Neural cell (in vitro differentiated cells): ENCODE data around the gene C4B. TPM values are rescaled to one million over a fixed set of nuclear protein-coding genes. Genes with fewer than 3 reads are reported as not detected.

Source experiments
- H2AFZ ChIP-seq: fragments of 200-600, 300-800 bp; sonication (generic), shearing (Covaris generic); 2 replicates; pipeline ENCODE4 v1.6.0; 2014; ENCODE audit warnings: low read depth, mild to moderate bottlenecking, antibody characterized with exemption, low read length, moderate library complexity
- H3F3A ChIP-seq: fragments of 200-600 bp; shearing (Covaris generic); 2 replicates; pipeline ENCODE4 v1.6.1; 2016; ENCODE audit warnings: mild to moderate bottlenecking, moderate library complexity, mixed read lengths, antibody characterized with exemption, low read length; ENCODE audit not compliant: insufficient read depth, poor library complexity, severe bottlenecking
- H3K27ac ChIP-seq: fragments of 200-600, 300-800 bp; sonication (generic), shearing (Covaris generic); 2 replicates; pipeline ENCODE4 v1.5.1; 2014; ENCODE audit warnings: mild to moderate bottlenecking, low read length, moderate library complexity
- H3K27me3 ChIP-seq: fragments of 300-800, 200-600 bp; sonication (generic), shearing (Covaris generic); 2 replicates; pipeline ENCODE4 v1.6.0; 2014; ENCODE audit warnings: mild to moderate bottlenecking, low read depth, low read length, moderate library complexity; ENCODE audit not compliant: insufficient read depth
- H3K36me3 ChIP-seq: fragments of 300-800, 200-600 bp; sonication (generic), shearing (Covaris generic); 2 replicates; pipeline ENCODE4 v1.5.1; 2014; ENCODE audit warnings: mild to moderate bottlenecking, antibody characterized with exemption, low read length, moderate library complexity; ENCODE audit not compliant: insufficient read depth
- H3K4me2 ChIP-seq: fragments of 300-800, 200-600 bp; sonication (generic), shearing (Covaris generic); 2 replicates; pipeline ENCODE4 v1.6.0; 2014; ENCODE audit warnings: mild to moderate bottlenecking, low read length
- H3K4me3 ChIP-seq: fragments of 300-800, 200-600 bp; sonication (generic), shearing (Covaris generic); 2 replicates; pipeline ENCODE4 v1.5.1; 2014; ENCODE audit warnings: mild to moderate bottlenecking, low read length, moderate library complexity
- H3K79me2 ChIP-seq: fragments of 200-600 bp; shearing (Covaris generic); replicated peaks from 2 replicates; pipeline ENCODE4 v1.6.0; 2014; ENCODE audit warnings: mild to moderate bottlenecking, low read length, moderate library complexity; ENCODE audit not compliant: insufficient read depth
- H3K9ac ChIP-seq: fragments of 300-800, 200-600 bp; sonication (generic), shearing (Covaris generic); 2 replicates; pipeline ENCODE4 v1.6.1; 2016; ENCODE audit warnings: mild to moderate bottlenecking, low read length, mixed read lengths
- H3K9me2 ChIP-seq: fragments of 200-600 bp; shearing (Covaris generic); 2 replicates; pipeline ENCODE4 v1.6.1; 2016; ENCODE audit warnings: mild to moderate bottlenecking, low read length, mixed read lengths; ENCODE audit not compliant: insufficient read depth
- H3K9me3 ChIP-seq: fragments of 200-600, 300-800 bp; sonication (generic), shearing (Covaris generic); 2 replicates; pipeline ENCODE4 v1.6.1; 2016; ENCODE audit warnings: mild to moderate bottlenecking, mixed run types, low read length, moderate library complexity, mixed read lengths
- H4K20me1 ChIP-seq: fragments of 200-600 bp; shearing (Covaris generic); 2 replicates; pipeline ENCODE4 v1.6.1; 2016; ENCODE audit warnings: mild to moderate bottlenecking, mixed run types; ENCODE audit not compliant: insufficient read depth
- EP300 ChIP-seq: fragments of 450-650 bp; conservative IDR thresholded peaks from 2 replicates; pipeline ENCODE4 v1.6.1; 2014; ENCODE audit warnings: antibody characterized with exemption, mild to moderate bottlenecking, moderate library complexity; ENCODE audit not compliant: poor library complexity, severe bottlenecking
- EZH2 ChIP-seq: fragments of 200-600, 300-800 bp; shearing (Covaris generic), sonication (generic); IDR thresholded peaks from 2 replicates; pipeline ENCODE4 v1.6.1; 2014; ENCODE audit warnings: antibody characterized with exemption, low read length, borderline replicate concordance, mild to moderate bottlenecking; ENCODE audit not compliant: insufficient read depth, poor library complexity, severe bottlenecking
- MXI1 ChIP-seq: fragments of 450-650 bp; conservative IDR thresholded peaks from 2 replicates; pipeline ENCODE4 v1.6.1; 2014; ENCODE audit warnings: antibody characterized with exemption, mild to moderate bottlenecking; ENCODE audit not compliant: poor library complexity, severe bottlenecking
- POLR2AphosphoS5 ChIP-seq: IDR thresholded peaks from 2 replicates; pipeline ENCODE4 v1.6.1; 2012
- RAD21 ChIP-seq: fragments of 450-650 bp; conservative IDR thresholded peaks from 2 replicates; pipeline ENCODE4 v1.6.1; 2014; ENCODE audit warnings: antibody characterized with exemption, mild to moderate bottlenecking, moderate library complexity
- REST ChIP-seq: IDR thresholded peaks from 2 replicates; pipeline ENCODE4 v1.6.1; 2012; ENCODE audit warnings: borderline replicate concordance
- SMC3 ChIP-seq: fragments of 450-650 bp; conservative IDR thresholded peaks from 2 replicates; pipeline ENCODE4 v1.6.1; 2014; ENCODE audit warnings: antibody characterized with exemption, mild to moderate bottlenecking, moderate library complexity; ENCODE audit not compliant: poor library complexity
- TAF1 ChIP-seq: IDR thresholded peaks from 2 replicates; pipeline ENCODE4 v1.6.1; 2012; ENCODE audit warnings: low read depth
- polyA plus RNA-seq: library from polyadenylated mRNA; depleted of rRNA; stranded (reverse); fragments of >200 nt; gene quantifications from 2 replicates; pipeline ENCODE4 v1.2.3, GENCODE V29; 2014
- TF ChIP-seq, protein P1 (sequence below): fragments of 450-650 bp; IDR thresholded peaks from 2 replicates; pipeline ENCODE4 v1.5.1; 2014; ENCODE audit warnings: antibody characterized with exemption, mild to moderate bottlenecking, moderate library complexity; ENCODE audit not compliant: poor library complexity, severe bottlenecking

C4B gene
- polyA plus RNA-seq, 1 donor from 2014 or later = 4.6 TPM

DNA sequence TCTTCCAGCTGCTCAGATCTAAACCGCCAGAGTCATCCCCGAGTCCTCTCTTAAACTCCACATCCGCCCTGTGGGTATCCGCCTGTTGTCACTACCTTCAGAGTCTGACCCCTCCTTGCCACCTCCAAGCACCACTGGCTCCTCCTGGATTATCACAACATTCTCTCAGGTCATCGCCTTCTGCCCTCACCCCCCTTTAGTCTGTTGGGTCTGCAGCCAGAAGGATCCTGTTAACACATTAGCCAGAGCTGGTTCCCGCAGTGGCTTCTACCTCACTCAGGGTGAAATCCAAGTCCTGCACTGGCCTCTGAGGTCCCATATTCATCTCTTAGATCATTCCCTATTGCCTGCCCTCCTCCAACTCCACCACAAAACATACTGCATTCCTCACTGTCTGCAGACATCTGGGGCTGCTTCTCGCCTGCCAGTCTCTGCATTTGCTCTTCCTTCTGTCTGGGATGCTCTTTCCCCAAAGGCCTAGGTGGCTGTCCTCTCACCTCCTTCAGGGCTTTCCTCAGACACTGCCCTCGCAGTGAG lies 60.5 kb downstream of the C4B start:
- H3K9me3 ChIP-seq = no peaks in the 10 kb centered on the region
- H3K27ac ChIP-seq = no peak overlapping the region
- H3K27me3 ChIP-seq = no peaks in the 10 kb centered on the region
- no peak overlapping the region for H3K4me2 ChIP-seq
- H3F3A ChIP-seq = no peaks in the 10 kb centered on the region
- no peaks in the 10 kb centered on the region for H3K9me2 ChIP-seq
- no peak overlapping the region for H2AFZ ChIP-seq
- no peak for TF ChIP-seq POLR2AphosphoS5
- no peak for TF ChIP-seq REST
- TF ChIP-seq RAD21 = no peak
- TF ChIP-seq SMC3 = no peak
- TF ChIP-seq, protein P1, sequence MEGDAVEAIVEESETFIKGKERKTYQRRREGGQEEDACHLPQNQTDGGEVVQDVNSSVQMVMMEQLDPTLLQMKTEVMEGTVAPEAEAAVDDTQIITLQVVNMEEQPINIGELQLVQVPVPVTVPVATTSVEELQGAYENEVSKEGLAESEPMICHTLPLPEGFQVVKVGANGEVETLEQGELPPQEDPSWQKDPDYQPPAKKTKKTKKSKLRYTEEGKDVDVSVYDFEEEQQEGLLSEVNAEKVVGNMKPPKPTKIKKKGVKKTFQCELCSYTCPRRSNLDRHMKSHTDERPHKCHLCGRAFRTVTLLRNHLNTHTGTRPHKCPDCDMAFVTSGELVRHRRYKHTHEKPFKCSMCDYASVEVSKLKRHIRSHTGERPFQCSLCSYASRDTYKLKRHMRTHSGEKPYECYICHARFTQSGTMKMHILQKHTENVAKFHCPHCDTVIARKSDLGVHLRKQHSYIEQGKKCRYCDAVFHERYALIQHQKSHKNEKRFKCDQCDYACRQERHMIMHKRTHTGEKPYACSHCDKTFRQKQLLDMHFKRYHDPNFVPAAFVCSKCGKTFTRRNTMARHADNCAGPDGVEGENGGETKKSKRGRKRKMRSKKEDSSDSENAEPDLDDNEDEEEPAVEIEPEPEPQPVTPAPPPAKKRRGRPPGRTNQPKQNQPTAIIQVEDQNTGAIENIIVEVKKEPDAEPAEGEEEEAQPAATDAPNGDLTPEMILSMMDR = no peak
- no peak for TF ChIP-seq EP300
- TF ChIP-seq EZH2 = no peak
- TF ChIP-seq TAF1 = no peak
- TF ChIP-seq MXI1 = no peak
- no peak overlapping the region for H3K9ac ChIP-seq
- H4K20me1 ChIP-seq = no peaks in the 10 kb centered on the region
- no peaks in the 10 kb centered on the region for H3K36me3 ChIP-seq
- no peak overlapping the region for H3K4me3 ChIP-seq
- H3K79me2 ChIP-seq = no peaks in the 10 kb centered on the region

GRCh38 chr6:32075781-32076180 lies 61.2 kb downstream of the C4B start:
- Histone ChIP-seq H2AFZ (no peak overlapping the region), H3K27me3 (no peaks in the 10 kb centered on the region), H4K20me1 (no peaks in the 10 kb centered on the region), H3F3A (no peaks in the 10 kb centered on the region), H3K9me3 (no peaks in the 10 kb centered on the region), H3K79me2 (no peaks in the 10 kb centered on the region), H3K9me2 (no peaks in the 10 kb centered on the region), H3K4me3 (no peak overlapping the region), H3K27ac (no peak overlapping the region), H3K4me2 (no peak overlapping the region), H3K9ac (no peak overlapping the region), H3K36me3 (no peaks in the 10 kb centered on the region)
- TF ChIP-seq TAF1 (no peak), EP300 (no peak), REST (no peak), SMC3 (no peak), RAD21 (no peak), POLR2AphosphoS5 (no peak)
